Activated effector memory CD4-positive, alpha-beta T cell treated with anti-CD3 and anti-CD28 coated beads, Interleukin-2, amount 50 U/mL, for 16 hours (primary cell): ENCODE data around the gene SHISA2.
"Not testable (repeated sequence)": the region's sequence is repeated elsewhere in the genome, so short reads cannot be mapped to it uniquely, and the experiment has no call there.

Experiments
- DNase-seq: peaks from one replicate; pipeline ENCODE4 v3.0.0-alpha.2; 2020

SHISA2 gene

DNA sequence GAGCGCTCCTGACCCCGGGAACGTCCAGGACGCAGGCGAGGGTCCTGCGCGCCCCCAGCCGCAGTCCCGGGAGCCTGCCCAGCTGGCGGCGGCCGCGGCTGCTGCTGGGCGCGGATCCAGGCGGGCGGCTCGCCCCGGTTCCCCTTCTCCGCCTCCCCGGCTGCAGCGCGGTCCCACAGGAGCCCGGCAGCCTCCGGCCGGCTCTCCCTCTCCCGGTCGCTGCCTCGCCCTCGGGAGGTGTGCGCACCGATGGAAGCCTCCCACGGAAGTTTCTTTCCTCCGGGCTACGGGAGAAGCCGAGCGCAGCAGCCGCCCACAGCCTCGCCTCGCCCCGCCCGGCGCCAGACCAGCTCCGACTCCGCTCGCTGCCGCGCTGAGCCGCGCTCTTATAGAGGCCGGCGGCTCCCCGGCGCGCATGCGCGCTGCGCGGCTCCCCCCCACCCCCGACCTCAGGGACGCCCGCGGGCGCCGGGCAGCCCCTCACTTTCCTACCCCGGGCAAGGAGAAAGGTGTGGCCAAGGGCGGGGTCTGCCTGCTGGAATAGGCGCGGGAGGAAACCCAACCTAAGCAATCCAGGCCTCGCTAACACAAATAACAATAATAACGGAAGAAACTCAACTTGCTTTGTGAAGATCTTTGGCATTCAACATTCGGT, at the start of gene SHISA2:
Gene SHISA2, minus strand, starts transcription at position 360 of the 655 bp plus-strand sequence. CDS start 1,041 bp downstream, outside the sequence.
- peak; percentile 71 for DNase-seq

DNA sequence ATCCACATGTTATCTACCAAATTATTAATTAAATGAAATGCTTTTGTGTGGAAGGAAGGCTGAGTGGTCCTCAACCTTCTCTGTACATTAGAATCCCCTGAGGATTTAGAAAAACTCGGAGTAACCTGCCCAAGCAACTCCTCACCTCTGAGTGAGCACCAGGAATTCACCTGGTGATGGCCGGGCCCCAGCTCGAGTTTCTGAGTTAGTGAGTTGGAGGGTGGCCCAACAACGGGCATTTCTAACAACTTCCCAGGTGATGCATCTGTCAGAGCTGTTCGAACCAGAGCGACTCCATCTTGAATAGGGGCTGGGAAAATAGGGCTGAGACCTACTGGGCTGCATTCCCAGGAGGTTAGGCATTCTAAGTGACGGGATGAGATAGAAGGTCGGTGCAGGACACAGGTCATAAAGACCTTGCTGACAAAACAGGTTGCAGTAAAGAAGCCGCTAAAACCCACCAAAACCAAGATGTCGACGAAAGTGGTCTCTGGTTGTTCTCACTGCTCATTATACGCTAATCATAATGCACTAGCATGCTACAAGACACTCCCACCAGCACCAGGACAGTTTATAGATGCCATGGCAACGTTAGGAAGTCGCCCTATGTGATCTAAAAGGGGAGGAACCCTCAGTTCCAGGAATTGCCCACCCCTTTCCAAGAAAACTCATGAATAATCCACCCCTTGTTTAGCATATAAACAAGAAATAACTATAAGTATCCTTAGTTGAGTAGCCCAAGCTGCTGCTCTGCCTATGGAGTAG, 44.2 kb upstream of the SHISA2 start:
- DNase-seq = no peak

DNA sequence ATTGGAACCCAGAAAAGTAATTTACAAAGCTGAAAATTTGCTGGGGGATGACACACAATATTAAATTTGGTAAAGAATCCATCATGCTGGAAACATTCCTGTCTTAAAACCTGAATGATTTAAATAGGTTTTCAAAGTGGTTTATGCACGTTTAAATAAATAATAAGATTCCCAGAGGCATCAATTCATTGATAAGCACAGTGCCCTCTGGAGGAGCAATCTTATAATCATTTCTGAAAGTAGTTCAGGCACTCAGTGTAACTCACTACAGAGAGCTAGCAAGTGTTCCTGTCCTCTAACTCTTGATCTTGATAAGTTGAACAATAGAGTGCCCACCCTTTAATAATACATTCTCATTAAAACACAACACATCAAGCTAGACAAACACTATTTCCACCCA, 43.5 kb upstream of the SHISA2 start:
- DNase-seq = no peak

DNA sequence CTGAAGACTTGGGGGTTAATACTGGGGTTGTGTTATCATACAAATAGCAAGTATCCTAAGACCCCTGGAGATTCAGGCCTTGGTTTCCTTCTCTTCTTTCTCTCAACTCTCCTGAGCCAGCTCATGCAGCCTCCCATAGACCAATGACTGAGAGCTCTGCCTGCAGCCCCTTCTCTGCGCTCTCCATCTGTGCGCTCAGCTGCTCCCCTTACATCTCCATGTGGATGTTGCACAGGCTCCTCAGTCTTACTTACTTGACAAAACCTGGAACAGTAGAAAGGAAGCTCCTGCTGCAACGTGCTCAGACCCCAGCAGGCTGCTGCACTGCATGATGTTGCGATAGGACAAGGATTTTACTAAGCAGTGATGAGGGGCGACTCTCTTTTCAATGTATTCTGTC, 25.0 kb upstream of the SHISA2 start:
- not testable (repeated sequence) for DNase-seq

DNA sequence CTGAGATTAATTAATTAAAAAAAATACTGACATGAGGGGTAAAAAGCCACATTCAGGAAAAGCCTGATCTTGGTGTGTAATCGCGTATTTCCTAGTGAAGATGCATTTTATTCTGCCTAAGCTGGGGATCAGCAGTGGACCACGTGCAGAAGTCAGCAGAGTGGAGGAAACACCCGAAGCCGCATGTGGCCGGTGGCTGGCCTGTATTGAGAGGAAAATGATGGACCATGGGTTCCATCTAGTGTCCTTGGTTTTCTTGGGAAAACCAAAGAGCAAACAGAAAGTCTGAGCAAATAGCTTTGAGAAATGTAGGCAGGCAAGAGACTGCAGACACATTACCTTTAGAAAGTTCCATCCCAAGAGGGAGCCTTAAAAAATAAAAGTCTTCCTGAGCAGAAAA, 23.7 kb upstream of the SHISA2 start:
- no peak for DNase-seq

DNA sequence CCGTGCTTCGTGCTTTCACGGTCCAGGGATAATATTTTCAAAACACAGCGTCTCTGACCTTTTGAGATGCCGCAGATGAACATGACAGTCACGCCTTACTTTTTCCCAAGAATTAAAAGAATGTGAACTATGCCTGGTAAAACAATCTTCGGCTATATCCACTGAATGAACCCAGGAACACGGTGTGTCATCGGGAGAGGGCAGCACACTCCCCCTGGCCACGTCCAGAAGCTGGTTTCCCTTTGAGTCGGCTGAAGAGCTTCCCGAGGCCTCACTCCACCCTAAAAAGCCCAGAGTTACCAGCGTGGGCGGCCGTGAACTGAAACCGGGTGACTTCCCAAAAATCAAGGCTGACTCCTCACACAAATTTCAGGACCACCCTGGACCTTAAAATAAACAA, 22.9 kb upstream of the SHISA2 start:
- no peak for DNase-seq

DNA sequence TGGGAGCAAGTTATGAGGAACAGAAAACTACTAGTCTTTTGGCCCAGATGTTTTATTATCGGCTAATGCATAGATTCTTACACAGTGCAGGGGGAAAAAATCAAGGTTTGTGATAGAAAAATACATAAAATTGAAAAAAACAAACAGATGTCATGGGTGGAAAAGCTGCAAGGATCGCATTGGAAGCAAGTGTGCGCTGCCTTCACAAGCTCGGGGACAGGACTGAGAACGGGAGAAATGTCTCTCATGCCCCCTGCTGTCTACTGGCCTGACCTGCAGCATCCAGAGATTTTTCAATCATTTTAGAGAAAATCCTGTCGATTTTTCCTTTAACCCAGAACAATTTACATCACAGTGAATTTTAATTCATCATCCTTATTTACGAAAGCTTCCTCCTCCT, 20.5 kb upstream of the SHISA2 start:
- DNase-seq = not testable (repeated sequence)

DNA sequence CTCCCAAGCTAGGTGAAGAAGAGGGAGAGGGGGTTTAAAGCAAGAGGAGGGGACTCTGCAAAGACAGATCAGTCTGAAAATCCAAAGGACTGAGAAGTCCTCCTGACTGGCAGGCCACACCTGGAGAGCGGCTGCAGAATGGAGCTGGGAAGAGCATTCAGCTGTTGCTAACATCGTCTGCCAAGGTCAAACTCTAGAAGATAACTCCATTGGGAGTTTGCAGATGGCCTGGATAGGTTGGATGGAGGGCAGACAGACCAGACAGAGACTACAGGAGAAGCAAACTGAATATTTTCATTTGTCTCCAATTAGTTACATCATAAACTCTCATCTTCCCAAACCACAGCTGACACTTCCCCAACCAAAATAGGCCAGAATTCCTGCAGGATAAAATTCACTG, 19.9 kb upstream of the SHISA2 start:
- DNase-seq = no peak

DNA sequence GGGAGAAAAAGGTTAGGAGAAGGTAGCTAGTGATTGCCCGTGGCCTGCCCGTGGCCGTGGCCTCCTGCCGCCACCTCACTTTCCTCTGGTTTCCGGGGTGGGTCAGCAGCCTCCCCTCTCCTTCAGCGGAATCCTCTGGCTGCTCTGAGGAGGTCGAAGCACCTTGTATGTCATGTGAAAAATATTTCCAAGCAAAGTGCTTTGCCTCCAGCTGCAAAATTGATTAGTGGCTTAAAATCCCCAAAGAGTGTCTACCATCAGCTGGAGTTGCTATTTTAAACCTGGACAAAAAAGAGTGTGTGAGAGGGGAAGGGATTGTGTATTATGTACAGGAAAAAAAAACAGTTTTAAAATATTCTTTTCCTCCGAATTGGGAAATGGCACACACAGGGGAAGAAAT, 17.8 kb upstream of the SHISA2 start:
- DNase-seq = not testable (repeated sequence)

DNA sequence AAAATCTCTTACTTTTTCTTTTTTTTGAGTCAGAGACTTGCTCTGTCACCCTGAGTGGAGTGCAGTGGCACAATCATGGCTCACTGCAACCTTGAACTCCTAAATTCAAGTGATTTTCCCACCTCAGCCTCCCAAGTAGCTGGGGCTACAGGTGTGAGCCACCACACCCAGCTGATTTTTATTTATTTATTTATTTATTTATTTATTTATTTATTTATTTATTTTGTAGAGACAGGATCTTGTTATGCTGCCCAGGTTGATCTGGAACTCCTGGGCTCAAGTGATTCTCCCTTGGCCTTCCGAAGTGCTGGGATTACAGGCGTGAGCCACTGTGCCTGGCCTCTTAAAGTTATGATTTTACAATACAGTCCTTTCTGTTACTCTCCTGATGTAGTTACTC, 16.6 kb upstream of the SHISA2 start:
- not testable (repeated sequence) for DNase-seq

DNA sequence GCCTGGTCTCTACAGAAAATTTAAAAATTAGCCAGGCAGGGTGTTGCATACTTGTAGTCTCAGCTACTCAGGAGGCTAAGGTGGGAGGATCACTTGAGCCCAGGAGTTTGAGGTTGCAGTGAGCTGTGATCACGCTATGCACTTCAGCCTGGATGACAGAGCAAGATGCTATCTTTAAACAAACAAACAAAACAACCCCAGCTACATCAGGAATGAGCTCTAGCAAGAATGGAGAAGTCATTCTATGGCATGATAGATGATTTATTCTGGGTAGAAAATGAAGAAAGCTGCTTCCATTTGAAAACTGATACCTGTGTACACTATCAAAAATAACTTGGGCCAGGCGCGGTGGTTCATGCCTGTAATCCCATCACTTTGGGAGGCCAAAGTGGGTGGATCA, 15.8 kb upstream of the SHISA2 start:
- DNase-seq = no peak

DNA sequence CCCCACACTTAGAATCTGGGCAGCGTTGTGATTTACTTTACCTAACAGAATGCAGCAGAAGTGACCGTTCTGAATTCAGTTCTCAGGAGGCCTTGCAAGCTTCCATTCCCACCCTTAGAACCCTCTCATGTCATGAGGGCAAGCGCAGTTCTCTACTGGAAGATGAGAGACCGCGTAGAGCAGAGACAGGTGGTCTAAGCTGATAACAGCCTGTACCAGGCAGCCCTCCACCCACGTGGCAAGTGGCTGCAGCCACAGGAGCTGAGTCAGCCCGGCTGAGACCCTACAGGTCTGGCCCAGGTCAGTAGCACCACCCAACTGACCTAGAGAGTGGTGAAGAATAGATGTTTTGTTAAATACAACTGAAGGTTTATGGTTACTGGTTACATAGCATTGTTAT, 14.7 kb upstream of the SHISA2 start:
- DNase-seq = not testable (repeated sequence)

DNA sequence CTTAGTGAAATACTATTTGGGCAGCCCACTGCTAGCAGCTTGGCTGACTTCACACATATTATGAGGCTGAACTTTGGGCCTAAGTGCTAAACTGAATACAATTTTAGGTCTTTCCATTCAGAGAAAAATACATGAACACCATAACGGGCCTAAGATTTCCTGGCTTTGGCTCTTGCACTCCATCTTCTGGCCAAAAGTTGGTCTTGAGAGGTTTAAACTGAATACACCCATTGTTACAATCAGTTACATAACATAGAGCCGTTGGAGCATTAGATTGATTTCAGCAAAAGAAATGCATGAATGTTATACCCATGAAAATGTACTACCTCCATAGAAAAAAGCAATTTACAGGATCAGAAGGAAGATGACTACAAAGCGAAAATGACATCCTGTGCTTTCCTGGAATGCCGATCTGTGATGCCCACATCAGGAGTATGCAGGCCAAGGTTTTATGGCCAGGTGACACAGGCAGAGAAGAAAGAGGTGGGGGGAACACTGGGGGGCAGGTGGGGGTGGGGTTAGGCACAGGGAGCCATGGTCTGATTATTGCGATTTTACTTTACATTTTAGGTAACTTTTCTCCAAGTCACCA, 11.1 kb upstream of the SHISA2 start:
- DNase-seq = no peak

DNA sequence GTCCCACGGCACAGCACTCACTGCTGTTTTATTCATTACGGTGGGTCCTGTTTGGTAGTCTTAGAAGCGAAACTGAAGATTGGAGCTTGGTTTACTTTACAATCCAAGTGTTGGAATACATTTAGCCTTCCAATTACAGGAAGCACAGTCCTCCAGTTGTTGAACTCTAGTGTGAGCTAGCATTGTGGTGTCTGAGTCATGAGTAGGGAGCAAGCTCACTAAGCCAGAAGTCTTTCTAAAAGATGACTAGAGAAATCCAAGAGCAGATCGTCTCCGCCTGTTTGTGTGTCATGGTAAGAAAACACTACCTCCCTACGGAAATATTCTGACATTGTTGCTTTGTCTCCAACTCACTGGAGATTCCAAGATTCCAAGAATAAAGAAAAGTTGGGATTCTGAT, 10.1 kb upstream of the SHISA2 start:
- no peak for DNase-seq

DNA sequence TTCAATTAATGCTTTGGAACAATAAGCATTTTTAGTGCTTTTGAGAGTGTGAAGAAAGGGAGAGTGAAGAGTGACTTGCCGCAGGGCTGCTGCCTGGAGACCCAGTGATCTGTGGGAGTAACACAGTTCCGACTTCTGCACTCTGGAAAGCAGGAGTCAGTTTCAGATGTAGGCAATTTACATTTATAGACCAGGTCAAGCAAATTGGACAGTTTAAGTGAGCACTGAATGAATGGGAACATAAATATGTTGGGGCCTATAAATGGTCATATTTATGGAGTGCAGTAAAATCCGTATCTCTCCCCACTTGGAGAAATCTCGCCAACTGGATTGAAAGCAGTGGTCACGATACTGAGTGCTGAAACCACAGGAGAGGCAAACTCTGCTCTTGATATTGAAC, 9.4 kb upstream of the SHISA2 start:
- DNase-seq = no peak

DNA sequence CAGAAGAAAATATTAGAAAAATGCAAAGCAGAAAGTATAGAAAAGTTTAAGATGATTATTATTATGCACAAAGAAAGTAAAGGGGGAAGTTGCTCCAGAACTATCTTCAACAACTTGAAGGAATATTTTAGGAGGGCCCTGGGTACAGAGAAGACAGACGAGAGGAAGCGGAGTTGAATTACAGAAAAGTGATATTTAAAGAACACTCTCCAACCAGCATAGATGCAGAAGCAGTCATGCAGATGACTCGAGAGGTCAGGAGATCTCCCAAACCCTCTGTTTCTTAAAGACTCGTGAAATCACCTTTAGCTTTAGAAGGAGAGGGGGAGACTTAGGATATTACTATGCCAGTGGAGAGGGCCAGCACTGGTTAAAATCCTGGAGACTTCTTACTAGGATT, 8.5 kb upstream of the SHISA2 start:
- no peak for DNase-seq

DNA sequence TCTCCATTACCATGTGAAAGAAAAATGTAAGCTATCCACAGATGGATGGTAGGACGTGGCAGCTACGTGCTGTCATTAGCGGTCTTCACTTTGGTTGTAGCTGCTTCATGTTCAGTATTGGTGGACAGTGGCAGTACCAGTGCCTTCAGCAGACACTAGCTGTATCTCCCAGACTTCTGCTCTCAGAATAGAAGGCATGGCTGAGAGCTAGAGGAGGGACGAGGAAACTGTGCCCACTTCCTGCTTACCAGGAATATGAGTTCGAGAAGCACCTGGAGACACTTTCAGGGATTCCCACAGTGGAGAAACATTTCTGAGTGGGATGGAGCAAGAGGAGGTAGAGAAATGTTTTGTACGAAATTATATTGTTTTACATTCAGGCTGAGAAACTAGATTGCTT, 6.9 kb upstream of the SHISA2 start:
- no peak for DNase-seq

DNA sequence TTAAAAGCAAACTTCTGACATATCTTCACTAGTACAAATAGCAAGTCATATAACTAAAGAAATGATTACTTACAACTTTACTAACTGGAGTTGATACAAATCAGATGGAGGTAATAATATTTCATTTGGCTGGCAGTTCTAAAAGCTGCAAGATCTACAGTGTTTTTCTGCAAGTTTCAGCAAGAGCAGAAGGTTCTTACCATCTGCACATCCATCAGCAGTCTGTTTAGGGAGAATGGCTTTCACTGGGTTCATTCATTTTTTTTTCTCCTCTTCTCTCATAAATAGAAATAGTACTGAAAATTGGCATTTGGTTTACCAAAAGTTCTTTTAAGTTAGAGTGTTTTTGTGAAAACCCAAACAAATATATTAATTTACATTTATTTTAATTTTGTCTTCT, 3.1 kb upstream of the SHISA2 start:
- no peak for DNase-seq

DNA sequence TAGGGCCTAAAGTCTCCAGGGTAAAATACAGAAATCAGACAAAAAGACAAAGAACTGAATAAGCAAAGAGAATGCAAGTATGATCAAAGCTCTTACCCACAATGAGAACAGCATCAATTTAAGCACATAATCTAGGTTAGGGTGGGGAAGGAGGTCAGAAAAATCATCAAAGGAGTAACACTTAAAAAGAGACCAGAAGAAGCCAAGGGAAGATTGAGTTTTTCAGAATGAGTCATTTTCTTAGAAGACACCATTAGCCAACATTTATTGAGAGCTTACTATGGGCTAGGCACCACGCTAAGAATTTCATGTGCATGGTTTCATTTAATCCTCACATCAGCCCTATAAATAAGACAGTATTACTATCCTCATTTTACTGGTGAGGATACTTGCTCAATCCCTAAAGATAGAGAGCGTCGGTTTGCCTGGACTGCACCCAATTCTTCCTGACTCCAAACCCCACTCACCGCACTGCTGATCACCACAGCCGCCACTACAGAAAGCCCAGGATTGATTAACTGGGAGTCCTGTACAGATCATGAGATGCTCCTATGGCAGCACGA, 1.7 kb upstream of the SHISA2 start:
- no peak for DNase-seq

DNA sequence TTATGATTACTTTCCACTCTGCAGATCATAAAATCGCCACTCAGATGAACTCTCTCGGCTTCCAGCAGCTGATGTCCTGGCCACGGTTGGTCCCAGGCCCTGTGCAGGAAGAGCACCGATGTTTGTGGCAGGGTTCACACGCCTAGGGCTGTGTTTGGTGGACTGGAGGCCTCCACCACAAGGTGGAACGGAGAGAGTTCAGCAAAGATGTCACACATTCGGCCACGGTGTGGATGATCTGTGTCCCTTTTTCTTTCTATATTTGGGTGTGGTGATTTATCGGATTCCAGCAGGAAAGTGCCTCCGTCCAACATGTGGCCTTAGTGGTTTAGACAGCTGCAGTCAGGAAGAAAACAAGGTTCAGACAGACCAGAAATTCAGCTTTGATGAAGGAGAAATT, 521 bp upstream of the SHISA2 start:
- DNase-seq = no peak

DNA sequence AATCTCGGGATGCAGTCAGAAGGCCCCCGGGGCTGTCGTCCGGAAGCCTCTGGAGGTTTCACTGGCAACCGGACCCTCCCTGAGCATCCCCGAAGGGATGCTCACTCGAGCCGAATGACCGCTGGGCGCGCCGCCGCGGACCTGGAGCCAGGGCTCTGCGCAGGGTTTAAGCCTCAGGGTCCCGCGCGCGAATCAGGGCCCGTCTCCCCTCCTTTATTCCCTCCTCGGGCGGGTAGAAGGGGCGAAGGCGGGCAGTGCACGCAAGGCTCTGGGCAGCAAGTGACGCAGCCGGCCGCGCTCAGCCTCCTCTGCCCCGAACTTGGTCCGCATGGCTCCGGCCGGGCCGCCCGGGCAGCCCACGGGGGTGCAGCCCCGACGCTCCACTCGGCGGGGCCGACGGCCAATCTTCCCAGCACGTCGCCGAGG, 572 bp downstream of the SHISA2 start:
- DNase-seq = no peak

DNA sequence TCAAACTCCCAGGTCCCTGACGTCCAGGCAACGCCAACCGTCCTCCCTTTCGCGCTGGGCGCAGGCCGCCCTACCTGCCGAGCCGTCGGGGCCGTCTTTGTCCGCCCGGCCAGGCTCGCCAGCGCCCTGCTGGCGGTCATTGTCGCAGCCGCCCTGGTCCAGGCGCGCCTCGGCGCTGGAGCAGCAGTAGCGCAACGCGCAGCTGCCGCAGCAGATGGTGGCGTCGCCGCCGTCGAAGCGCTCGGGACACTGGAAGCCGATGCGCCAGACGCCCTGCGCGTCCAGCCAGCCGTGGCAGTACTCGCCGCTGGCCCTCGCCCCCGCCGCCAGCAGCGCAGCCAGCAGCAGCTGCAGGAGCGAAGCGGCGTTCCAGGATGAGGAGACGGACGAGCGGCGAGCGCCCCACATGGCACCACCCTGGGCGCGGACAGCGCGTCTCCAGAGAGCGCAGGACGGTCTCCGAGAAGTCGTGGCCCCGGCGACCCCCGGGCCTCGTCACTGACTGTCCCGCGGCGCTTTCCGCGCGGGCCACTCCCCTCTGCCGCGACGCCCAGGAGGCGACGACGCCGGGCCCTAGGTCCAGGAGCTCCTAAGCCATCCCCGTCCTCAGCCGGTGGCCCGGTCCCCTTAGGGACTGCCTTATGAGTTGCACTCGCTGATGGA, 1.1 kb downstream of the SHISA2 start:
- no peak for DNase-seq

DNA sequence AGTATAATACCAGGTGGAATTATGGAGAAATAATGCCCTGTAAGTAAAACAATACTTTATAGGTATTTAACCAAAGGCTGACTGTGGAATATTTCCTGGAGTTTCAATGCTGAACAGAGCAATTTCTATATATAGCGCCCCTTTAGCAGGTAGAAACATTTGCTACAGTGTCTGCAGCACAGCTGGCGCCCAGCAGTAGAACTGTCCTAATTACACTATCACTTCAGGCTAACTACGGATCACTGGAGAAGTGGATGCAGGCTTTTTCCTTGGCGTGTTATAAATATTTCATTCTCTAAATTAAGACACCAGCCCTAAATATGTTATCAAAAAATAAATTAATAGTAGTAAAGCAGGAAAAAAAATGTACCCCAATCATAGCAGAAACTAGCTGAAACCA, 3.1 kb downstream of the SHISA2 start:
- no peak for DNase-seq
